AG09309 (cell line): ENCODE results near the gene MPP3.

Source experiments
- DNase-seq: peaks from one replicate; pipeline ENCODE4 v3.0.0-alpha.2; 2010; ENCODE audit warnings: low read depth
- H3K4me3 ChIP-seq: 2 replicates; pipeline ENCODE4 v1.5.1; 2011; ENCODE audit warnings: mild to moderate bottlenecking, low read depth, low read length, moderate library complexity; ENCODE audit not compliant: control insufficient read depth
- TF ChIP-seq, protein P1 (sequence below): IDR thresholded peaks from 2 replicates; pipeline ENCODE4 v1.5.1; 2011; ENCODE audit warnings: mild to moderate bottlenecking, low read depth, low read length, inconsistent platforms; ENCODE audit not compliant: insufficient read depth, control insufficient read depth; ENCODE audit errors: missing control alignments

MPP3 gene

DNA sequence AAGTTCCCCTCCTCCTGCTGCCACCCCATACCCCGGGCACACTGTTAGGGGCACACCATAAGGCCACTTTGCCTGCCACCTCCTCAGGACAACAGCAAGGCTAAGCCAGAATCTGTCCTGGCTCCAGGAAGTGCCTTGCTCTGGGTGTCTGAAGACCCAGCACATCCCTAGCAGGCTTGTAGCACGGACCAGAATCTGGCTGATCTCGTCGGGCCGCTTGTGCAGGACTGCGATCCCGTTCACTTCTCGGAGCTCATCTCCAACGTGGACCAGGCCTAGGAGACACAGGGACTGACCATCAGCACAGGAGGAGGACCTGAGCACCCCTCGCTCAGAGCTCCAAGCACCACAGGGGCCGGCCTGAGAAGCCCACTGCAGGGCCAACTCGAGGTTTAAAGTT lies 7.4 kb downstream of the MPP3 start:
- H3K4me3 ChIP-seq: no peak overlapping the region
- TF ChIP-seq, protein P1, sequence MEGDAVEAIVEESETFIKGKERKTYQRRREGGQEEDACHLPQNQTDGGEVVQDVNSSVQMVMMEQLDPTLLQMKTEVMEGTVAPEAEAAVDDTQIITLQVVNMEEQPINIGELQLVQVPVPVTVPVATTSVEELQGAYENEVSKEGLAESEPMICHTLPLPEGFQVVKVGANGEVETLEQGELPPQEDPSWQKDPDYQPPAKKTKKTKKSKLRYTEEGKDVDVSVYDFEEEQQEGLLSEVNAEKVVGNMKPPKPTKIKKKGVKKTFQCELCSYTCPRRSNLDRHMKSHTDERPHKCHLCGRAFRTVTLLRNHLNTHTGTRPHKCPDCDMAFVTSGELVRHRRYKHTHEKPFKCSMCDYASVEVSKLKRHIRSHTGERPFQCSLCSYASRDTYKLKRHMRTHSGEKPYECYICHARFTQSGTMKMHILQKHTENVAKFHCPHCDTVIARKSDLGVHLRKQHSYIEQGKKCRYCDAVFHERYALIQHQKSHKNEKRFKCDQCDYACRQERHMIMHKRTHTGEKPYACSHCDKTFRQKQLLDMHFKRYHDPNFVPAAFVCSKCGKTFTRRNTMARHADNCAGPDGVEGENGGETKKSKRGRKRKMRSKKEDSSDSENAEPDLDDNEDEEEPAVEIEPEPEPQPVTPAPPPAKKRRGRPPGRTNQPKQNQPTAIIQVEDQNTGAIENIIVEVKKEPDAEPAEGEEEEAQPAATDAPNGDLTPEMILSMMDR: no peak
- no peak for DNase-seq

DNA sequence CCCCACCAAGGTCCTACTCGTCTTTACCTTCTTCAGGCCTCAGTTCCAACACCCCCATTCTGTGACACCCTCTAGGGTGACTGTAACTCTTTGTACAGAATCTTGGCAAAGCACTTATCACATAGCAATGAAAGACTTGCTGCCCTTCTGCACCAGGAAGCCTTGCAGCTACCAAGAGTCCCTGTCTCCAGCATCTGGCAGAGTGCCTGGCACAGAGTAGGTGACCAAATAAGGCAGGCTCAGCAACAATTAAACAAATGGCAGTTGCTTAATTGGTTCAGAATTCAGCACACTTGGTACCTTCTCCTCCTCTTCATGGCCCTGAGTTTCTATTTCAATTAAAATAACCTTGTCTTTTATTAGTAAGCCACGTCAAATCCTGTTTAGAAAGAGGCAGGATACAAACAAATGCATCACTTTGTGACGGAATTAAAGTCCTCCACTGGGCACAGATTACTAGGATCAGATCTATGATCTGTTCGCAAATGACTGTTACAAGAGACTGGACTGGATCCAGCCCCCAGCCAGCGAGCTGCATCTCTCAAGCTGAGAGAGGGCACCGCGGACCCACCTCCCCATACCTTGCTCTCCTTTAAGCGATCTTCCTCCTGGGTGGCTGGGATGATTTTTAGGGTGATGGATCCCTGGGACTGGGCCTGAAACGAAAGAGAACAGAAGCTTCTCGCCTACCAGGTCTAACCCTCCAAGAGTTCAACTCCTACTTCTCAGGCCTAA lies 9.4 kb downstream of the MPP3 start:
- TF ChIP-seq, protein P1: no peak
- DNase-seq: no peak
- H3K4me3 ChIP-seq: no peak overlapping the region

DNA sequence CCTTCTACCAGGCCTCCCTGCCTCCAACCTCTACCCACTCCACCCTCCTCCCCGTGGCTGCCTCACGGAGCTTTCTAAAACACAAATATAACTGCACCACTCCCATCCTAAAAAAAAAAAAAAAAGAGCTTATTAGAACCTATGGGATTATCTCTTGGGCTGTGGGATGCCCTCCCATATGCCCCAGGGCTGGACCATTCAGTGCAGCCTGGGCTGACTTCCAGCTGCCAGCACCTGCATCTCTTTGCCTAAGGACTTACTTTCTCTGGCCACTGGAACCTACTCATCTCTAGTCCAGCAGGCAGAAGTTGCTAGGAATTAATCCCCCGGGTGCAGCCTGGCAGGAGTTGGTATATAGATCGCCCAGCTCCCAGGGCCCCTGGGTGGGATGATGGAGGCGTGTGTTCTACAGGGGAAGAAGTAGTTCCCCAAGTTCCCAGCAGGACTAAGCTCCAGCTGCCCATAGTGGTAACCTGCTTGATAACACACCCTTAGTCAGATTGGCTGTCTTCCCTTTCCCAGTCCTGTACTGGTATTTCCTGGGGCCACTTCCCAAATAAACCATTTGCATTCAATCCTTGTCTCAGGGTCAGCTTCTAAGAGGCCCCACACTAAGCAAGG lies 10.3 kb downstream of the MPP3 start:
- H3K4me3 ChIP-seq: no peak overlapping the region
- TF ChIP-seq, protein P1: no peak
- DNase-seq: no peak

DNA sequence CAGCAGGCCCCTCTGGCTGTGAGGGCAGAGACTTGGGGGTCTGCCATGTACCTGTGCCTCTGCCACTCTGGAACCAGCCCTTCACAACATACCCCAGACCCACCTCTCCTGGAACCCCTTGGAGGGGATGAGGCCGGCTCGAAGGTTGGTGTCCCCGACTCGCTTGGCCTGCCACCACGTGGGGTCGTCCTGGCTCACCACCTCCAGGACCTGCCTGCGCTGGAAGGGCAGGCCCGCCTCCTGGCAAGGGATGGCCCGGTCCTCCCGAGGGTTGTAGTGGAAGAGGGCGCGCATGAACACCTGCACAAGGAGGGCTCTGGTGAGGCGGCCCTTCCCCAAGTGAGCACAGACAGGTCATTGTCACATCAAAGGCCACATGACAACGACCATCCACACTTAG lies 12.2 kb downstream of the MPP3 start:
- no peak for DNase-seq
- H3K4me3 ChIP-seq: no peak overlapping the region
- TF ChIP-seq, protein P1: no peak

DNA sequence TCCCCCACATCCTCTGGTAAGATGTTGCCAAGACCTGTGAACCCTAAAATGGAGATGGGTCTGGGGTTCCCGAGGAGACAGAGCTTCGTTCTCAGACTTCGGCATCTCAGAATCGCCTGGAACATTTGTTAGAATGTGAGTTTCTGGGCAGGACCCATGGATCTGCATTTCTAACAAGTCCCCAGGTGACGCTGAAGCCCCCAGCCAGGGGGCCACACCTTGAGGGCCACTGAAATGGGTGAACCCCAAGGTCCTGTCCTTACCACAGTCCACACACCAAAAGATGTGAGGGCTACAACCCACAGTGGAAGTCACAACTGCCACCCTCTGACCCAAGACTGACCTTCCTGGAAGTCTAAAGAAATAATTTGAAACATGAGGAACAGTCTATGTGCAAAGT lies 14.0 kb downstream of the MPP3 start:
- no peak for DNase-seq
- TF ChIP-seq, protein P1: no peak
- H3K4me3 ChIP-seq: no peak overlapping the region

DNA sequence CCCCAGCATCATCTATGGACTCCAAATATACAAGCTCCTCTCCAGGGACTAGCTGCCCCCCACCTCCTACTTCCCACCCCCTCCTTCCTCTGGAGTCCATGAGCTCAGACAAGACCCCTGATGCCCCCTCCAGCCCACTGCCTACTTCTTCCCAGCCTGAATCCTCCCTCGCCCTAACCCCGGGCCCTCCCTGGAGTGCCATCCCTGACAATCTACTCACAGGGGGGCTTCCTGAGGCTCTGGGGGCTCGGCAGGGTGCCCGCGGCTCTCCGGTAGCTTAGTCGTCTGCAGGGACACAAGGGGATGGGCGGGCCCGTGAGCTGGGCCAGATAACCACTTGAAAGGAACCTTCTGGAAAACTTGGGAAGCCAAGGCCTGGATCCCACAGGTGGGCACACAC lies 15.1 kb downstream of the MPP3 start:
- no peak overlapping the region for H3K4me3 ChIP-seq
- no peak for DNase-seq
- TF ChIP-seq, protein P1: no peak
